Body of pancreas (tissue), 4 donors: ENCODE results near the gene RAD51AP2.

Experiments used
- CTCF ChIP-seq, 7 experiments: fragments of 450-650 bp in 4 of 7; fragments of 200-600 bp in 3 of 7; sonication (generic) in 3 of 7; IDR thresholded peaks; one replicate each; pipeline ENCODE4 v1.5.1; 2016 to 2019; ENCODE audit warnings: antibody characterized with exemption in 7 of 7
- POLR2A ChIP-seq, 3 donors: fragments of 450-650 bp; IDR thresholded peaks; one replicate each; pipeline ENCODE4 v1.6.1; 2016; ENCODE audit warnings: antibody characterized with exemption in 3 of 3, mild to moderate bottlenecking in 2 of 3

- TF ChIP-seq CTCF (IDR thresholded peaks at IDR 0.05): peak in 3 of 7 experiments; percentile 4 to 18 (median 16)
- TF ChIP-seq POLR2A (IDR thresholded peaks at IDR 0.05): peak; percentile 33 to 87 (median 85)
These were observed 22.0 kb upstream of the RAD51AP2 start, which contains the start of gene VSNL1 for GRCh38 chr2:17540093-17540812.
